ENCODE measurements around the gene RFFL. TPM values are rescaled to one million over a fixed set of nuclear protein-coding genes. Genes with fewer than 3 reads are reported as not detected.
"Not testable (repeated sequence)": the region's sequence is repeated elsewhere in the genome, so short reads cannot be mapped to it uniquely, and the experiment has no call there.

The RFFL gene
- total RNA-seq, 4 donors from 2014 or later, result 11.5 to 38.5 (median 14.6) TPM

DNA sequence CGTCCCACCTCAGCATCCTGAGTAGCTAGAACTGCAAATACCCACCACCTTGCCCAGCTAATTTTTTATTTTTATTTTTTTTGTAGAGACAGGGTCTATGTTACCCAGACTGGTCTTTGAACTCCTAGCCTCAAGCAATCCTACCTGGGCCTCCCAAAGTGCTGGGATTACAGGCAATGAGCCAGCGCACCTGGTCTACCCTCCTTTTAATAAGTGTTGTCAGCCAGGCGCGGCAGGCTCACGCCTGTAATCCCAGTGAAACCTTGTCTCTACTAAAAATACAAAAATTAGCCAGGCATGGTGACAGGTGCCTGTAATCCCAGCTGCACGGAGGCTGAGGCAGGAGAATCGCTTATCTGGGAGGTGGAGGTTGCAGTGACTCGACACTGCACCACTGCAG lies 19.3 kb downstream of the RFFL start:
- H3K4me3 ChIP-seq, result no peak overlapping the region
- no peak for DNase-seq
- intact Hi-C loops (cut with DNase I; ENCODE audit: low total_unique reads), result no loop called here
- no peaks in the 10 kb centered on the region for H3K36me3 ChIP-seq
- no peaks in the 10 kb centered on the region for H3K9me3 ChIP-seq
- TF ChIP-seq CTCF (IDR thresholded peaks at IDR 0.05), result no peak
- TF ChIP-seq POLR2A (IDR thresholded peaks at IDR 0.05), result no peak
- no peaks in the 10 kb centered on the region for H3K27me3 ChIP-seq
- no peaks in the 10 kb centered on the region for H3K4me1 ChIP-seq
- H3K27ac ChIP-seq, result no peak overlapping the region

DNA sequence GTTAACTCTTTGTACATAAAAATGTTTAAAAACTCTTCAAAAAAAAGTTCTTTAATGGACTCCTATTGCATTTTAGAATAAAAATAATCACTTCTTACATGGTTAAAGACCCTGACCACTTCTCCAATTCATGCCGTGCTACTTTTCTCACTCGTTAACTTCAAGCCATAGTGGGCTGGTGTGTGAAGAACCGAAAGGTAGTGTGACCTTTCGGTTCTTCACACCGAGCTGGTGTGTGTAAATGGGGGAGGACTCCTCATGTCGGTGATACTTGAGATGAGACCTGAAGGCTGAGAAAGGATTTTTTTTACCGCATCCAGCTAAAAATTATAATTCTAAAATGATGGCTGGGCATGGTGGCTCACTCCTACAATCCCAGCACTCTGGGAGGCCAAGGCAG lies 22.1 kb downstream of the RFFL start:
- no peaks in the 10 kb centered on the region for H3K9me3 ChIP-seq
- H3K27ac ChIP-seq, result no peak overlapping the region
- no peak for DNase-seq
- no peak overlapping the region for H3K4me3 ChIP-seq
- TF ChIP-seq CTCF (IDR thresholded peaks at IDR 0.05) (no peak), POLR2A (IDR thresholded peaks at IDR 0.05) (no peak)
- H3K27me3 ChIP-seq, result no peaks in the 10 kb centered on the region
- H3K36me3 ChIP-seq, result no peaks in the 10 kb centered on the region
- intact Hi-C loops (cut with DNase I; ENCODE audit: low total_unique reads), result no loop called here
- H3K4me1 ChIP-seq, result no peaks in the 10 kb centered on the region

DNA sequence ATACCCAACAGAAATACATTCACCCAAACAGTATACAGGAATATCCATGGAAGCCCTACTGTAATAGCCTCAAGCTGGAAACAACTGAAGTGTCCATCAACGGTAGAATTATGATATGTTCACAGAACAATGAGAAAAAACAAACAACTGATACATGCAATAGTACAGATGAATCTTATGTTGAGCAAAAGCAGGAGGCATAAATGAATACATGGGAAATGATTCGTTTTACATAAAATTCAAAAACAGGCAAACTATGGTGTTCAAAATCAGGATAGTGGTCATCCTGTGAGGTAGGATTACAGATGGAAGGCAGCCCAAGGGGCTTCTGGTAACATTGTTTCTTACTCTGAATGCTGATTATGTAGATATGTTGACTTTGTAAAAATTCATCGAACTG lies 25.1 kb downstream of the RFFL start:
- H3K36me3 ChIP-seq, result no peaks in the 10 kb centered on the region
- no peak for DNase-seq
- intact Hi-C loops (cut with DNase I; ENCODE audit: low total_unique reads), result no loop called here
- H3K27me3 ChIP-seq, result no peaks in the 10 kb centered on the region
- no peak overlapping the region for H3K4me3 ChIP-seq
- H3K9me3 ChIP-seq, result no peaks in the 10 kb centered on the region
- TF ChIP-seq POLR2A (IDR thresholded peaks at IDR 0.05) (no peak), CTCF (IDR thresholded peaks at IDR 0.05) (no peak)
- no peaks in the 10 kb centered on the region for H3K4me1 ChIP-seq
- no peak overlapping the region for H3K27ac ChIP-seq

GRCh38 chr17:35030780-35031179 lies 32.7 kb downstream of the RFFL start:
- no peak for TF ChIP-seq POLR2A (IDR thresholded peaks at IDR 0.05)
- no peak for TF ChIP-seq CTCF (IDR thresholded peaks at IDR 0.05)
- H3K27ac ChIP-seq, result no peak overlapping the region
- H3K4me3 ChIP-seq, result no peak overlapping the region
- no peak for DNase-seq
- no peaks in the 10 kb centered on the region for H3K9me3 ChIP-seq
- no peaks in the 10 kb centered on the region for H3K27me3 ChIP-seq
- H3K36me3 ChIP-seq, result no peaks in the 10 kb centered on the region
- no peaks in the 10 kb centered on the region for H3K4me1 ChIP-seq
- intact Hi-C loops (cut with DNase I; ENCODE audit: low total_unique reads), result no loop called here

DNA sequence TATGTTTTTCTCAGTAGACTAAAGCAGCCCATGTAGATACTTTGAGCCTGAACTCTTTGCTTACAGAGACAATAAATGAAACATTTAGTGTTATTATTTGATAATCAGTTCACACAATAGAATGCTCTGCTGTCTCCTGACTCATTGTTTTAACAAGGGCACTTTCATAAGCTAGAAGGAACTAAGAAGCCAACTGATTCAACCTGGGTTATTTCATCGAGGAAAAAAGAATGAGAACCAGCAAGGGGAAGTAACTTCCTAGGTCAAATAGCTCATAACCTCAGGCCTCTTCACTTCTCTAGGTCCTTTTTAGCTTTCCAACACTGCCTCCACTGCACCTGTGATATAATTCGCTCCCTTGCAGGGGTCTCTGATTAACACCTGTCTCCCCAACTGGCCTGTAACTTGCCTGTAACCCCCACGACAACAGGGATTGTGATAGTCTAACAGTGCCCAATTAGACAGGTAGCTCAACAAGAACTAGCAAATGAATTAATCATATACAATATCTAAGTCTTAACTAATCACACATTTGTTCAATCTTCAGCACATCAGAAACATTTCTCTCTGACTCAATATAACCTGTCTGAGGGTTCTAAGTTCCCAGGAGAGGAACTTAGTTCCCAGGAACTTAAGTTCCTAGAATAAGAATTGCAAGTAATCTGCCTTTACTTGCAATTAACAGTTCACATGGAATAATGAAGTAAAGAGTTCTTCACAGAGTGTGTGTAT lies 34.8 kb downstream of the RFFL start:
- no peaks in the 10 kb centered on the region for H3K4me1 ChIP-seq
- H3K4me3 ChIP-seq, result no peak overlapping the region
- no peaks in the 10 kb centered on the region for H3K9me3 ChIP-seq
- H3K27ac ChIP-seq, result no peak overlapping the region
- TF ChIP-seq CTCF (IDR thresholded peaks at IDR 0.05) (no peak), POLR2A (IDR thresholded peaks at IDR 0.05) (no peak)
- intact Hi-C loops (cut with DNase I; ENCODE audit: low total_unique reads), result no loop called here
- H3K36me3 ChIP-seq, result no peaks in the 10 kb centered on the region
- DNase-seq, result no peak
- no peaks in the 10 kb centered on the region for H3K27me3 ChIP-seq

- H3K4me3 ChIP-seq; H3K27me3 ChIP-seq; DNase-seq; H3K36me3 ChIP-seq; intact Hi-C loops (cut with DNase I; ENCODE audit: low total_unique reads); H3K9me3 ChIP-seq; H3K27ac ChIP-seq; H3K4me1 ChIP-seq: not testable (repeated sequence)
These were observed 35.4 kb downstream of the RFFL start for GRCh38 chr17:35028097-35028496.

Measured in uterus (tissue), 4 donors.